ENCODE data around the gene FGGY.

DNA sequence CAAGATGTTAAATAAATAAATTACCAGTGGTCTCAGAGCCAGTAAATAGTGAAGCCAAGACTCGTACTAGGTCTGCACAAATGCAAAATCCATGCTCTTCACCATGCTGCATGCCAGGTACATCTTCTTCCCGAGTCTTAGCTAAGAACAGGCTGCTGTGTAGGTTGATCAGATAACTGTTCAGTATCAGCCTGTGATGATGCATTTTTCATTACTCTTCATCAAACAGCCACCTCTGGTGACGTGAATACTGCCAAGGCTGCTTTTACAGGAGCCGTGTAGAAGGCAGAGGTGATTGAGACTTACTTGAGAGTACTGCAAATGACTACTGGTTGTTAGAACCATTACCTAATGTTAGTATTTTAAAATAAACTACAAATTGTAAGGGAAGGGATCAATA, 478.6 kb downstream of the FGGY start:
- TF ChIP-seq, protein P1, sequence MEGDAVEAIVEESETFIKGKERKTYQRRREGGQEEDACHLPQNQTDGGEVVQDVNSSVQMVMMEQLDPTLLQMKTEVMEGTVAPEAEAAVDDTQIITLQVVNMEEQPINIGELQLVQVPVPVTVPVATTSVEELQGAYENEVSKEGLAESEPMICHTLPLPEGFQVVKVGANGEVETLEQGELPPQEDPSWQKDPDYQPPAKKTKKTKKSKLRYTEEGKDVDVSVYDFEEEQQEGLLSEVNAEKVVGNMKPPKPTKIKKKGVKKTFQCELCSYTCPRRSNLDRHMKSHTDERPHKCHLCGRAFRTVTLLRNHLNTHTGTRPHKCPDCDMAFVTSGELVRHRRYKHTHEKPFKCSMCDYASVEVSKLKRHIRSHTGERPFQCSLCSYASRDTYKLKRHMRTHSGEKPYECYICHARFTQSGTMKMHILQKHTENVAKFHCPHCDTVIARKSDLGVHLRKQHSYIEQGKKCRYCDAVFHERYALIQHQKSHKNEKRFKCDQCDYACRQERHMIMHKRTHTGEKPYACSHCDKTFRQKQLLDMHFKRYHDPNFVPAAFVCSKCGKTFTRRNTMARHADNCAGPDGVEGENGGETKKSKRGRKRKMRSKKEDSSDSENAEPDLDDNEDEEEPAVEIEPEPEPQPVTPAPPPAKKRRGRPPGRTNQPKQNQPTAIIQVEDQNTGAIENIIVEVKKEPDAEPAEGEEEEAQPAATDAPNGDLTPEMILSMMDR (conservative IDR thresholded peaks at IDR 0.05 in 1 of 2, IDR thresholded peaks at IDR 0.05 in 1 of 2; ENCODE audit: extremely low read depth in 1 of 2, insufficient read depth in 1 of 2, low read depth in 1 of 2, low read length in 2 of 2) = no peak
- TF ChIP-seq EZH2 (IDR thresholded peaks at IDR 0.05; ENCODE audit: borderline replicate concordance, low read length) = no peak
